Measurements from ENCODE around the gene TSPAN9. TPM values are rescaled to one million over a fixed set of nuclear protein-coding genes. Genes with fewer than 3 reads are reported as not detected.

TSPAN9 gene
- polyA plus RNA-seq, 1 of the 3 experiments (the other 2 are of a cell fraction) = 34.9 TPM

DNA sequence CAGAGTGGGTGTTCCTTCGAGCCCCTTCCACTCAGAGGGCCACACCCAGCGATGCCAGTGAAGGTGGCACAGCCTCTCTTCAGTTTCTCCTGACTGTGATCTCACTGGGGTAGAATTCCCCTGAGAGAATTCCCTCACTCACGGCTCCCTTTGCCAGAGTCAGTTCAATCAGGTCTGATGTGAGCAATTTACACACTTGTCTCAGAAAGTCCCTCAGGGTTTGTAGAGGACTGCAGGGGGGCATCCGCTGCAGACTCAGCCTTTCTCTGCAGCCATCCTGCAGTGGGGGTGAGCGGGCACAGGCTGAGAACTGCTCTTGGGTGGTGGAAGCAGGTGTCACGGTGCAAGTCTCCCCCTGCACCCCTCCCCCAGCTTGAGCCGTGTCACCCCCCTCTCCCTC lies 208.4 kb downstream of the TSPAN9 start:
- peaks cover 0 to 2% of the 10 kb centered on the region in 2 experiments for H3K36me3 ChIP-seq (replicated peaks in 1 of 2; ENCODE audit: control insufficient read depth in 1 of 2, insufficient read depth in 2 of 2, low read length in 1 of 2)
- H3K4me1 ChIP-seq (ENCODE audit: control insufficient read depth in 1 of 2, insufficient read depth in 2 of 2, low read depth in 1 of 2, low read length in 1 of 2) = peaks cover 0 to 29% of the 10 kb centered on the region in 2 experiments; a peak in 1 of 4 replicates
- TF ChIP-seq, protein P1, sequence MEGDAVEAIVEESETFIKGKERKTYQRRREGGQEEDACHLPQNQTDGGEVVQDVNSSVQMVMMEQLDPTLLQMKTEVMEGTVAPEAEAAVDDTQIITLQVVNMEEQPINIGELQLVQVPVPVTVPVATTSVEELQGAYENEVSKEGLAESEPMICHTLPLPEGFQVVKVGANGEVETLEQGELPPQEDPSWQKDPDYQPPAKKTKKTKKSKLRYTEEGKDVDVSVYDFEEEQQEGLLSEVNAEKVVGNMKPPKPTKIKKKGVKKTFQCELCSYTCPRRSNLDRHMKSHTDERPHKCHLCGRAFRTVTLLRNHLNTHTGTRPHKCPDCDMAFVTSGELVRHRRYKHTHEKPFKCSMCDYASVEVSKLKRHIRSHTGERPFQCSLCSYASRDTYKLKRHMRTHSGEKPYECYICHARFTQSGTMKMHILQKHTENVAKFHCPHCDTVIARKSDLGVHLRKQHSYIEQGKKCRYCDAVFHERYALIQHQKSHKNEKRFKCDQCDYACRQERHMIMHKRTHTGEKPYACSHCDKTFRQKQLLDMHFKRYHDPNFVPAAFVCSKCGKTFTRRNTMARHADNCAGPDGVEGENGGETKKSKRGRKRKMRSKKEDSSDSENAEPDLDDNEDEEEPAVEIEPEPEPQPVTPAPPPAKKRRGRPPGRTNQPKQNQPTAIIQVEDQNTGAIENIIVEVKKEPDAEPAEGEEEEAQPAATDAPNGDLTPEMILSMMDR (IDR thresholded peaks at IDR 0.05) = no peak
- no peak for TF ChIP-seq TCF12 (IDR thresholded peaks at IDR 0.05)
- TF ChIP-seq RXRA (IDR thresholded peaks at IDR 0.05; ENCODE audit: borderline replicate concordance, low read depth) = no peak
- no peak for TF ChIP-seq FOXJ3 (CRISPR knock-in tag; IDR thresholded peaks at IDR 0.05)
- TF ChIP-seq NFIC (IDR thresholded peaks at IDR 0.05; ENCODE audit: borderline replicate concordance) = no peak
- TF ChIP-seq, protein P2, sequence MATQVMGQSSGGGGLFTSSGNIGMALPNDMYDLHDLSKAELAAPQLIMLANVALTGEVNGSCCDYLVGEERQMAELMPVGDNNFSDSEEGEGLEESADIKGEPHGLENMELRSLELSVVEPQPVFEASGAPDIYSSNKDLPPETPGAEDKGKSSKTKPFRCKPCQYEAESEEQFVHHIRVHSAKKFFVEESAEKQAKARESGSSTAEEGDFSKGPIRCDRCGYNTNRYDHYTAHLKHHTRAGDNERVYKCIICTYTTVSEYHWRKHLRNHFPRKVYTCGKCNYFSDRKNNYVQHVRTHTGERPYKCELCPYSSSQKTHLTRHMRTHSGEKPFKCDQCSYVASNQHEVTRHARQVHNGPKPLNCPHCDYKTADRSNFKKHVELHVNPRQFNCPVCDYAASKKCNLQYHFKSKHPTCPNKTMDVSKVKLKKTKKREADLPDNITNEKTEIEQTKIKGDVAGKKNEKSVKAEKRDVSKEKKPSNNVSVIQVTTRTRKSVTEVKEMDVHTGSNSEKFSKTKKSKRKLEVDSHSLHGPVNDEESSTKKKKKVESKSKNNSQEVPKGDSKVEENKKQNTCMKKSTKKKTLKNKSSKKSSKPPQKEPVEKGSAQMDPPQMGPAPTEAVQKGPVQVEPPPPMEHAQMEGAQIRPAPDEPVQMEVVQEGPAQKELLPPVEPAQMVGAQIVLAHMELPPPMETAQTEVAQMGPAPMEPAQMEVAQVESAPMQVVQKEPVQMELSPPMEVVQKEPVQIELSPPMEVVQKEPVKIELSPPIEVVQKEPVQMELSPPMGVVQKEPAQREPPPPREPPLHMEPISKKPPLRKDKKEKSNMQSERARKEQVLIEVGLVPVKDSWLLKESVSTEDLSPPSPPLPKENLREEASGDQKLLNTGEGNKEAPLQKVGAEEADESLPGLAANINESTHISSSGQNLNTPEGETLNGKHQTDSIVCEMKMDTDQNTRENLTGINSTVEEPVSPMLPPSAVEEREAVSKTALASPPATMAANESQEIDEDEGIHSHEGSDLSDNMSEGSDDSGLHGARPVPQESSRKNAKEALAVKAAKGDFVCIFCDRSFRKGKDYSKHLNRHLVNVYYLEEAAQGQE (IDR thresholded peaks at IDR 0.05; ENCODE audit: low read depth, low read length) = no peak
- no peak for TF ChIP-seq POLR2AphosphoS5 (IDR thresholded peaks at IDR 0.05; ENCODE audit: low read depth, low read length)
- TF ChIP-seq FOXM1 (IDR thresholded peaks at IDR 0.05; ENCODE audit: low read depth) = no peak
- TF ChIP-seq, protein P3, sequence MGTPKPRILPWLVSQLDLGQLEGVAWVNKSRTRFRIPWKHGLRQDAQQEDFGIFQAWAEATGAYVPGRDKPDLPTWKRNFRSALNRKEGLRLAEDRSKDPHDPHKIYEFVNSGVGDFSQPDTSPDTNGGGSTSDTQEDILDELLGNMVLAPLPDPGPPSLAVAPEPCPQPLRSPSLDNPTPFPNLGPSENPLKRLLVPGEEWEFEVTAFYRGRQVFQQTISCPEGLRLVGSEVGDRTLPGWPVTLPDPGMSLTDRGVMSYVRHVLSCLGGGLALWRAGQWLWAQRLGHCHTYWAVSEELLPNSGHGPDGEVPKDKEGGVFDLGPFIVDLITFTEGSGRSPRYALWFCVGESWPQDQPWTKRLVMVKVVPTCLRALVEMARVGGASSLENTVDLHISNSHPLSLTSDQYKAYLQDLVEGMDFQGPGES (IDR thresholded peaks at IDR 0.05; ENCODE audit: low read depth, low read length) = no peak
- TF ChIP-seq MEF2A (IDR thresholded peaks at IDR 0.05; ENCODE audit: borderline replicate concordance, low read depth) = no peak
- no peak for TF ChIP-seq SIN3A (IDR thresholded peaks at IDR 0.05; ENCODE audit: borderline replicate concordance, low read depth, low read length)
- TF ChIP-seq, protein P4, sequence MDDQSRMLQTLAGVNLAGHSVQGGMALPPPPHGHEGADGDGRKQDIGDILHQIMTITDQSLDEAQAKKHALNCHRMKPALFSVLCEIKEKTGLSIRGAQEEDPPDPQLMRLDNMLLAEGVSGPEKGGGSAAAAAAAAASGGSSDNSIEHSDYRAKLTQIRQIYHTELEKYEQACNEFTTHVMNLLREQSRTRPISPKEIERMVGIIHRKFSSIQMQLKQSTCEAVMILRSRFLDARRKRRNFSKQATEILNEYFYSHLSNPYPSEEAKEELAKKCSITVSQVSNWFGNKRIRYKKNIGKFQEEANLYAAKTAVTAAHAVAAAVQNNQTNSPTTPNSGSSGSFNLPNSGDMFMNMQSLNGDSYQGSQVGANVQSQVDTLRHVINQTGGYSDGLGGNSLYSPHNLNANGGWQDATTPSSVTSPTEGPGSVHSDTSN (IDR thresholded peaks at IDR 0.05) = no peak
- no peak for TF ChIP-seq SMC3 (IDR thresholded peaks at IDR 0.05; ENCODE audit: low read depth, low read length)
- no peak for TF ChIP-seq MXI1 (IDR thresholded peaks at IDR 0.05; ENCODE audit: low read depth, low read length)
- no peak for TF ChIP-seq TEAD4 (IDR thresholded peaks at IDR 0.05; ENCODE audit: borderline replicate concordance, insufficient read depth)
- TF ChIP-seq, protein P5, sequence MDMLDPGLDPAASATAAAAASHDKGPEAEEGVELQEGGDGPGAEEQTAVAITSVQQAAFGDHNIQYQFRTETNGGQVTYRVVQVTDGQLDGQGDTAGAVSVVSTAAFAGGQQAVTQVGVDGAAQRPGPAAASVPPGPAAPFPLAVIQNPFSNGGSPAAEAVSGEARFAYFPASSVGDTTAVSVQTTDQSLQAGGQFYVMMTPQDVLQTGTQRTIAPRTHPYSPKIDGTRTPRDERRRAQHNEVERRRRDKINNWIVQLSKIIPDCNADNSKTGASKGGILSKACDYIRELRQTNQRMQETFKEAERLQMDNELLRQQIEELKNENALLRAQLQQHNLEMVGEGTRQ (IDR thresholded peaks at IDR 0.05; ENCODE audit: borderline replicate concordance, low read depth, low read length) = no peak
- no peak for TF ChIP-seq RAD21 (IDR thresholded peaks at IDR 0.05; ENCODE audit: low read length)
- no peak for TF ChIP-seq NRF1 (IDR thresholded peaks at IDR 0.05; ENCODE audit: low read depth, low read length)
- no peaks in the 10 kb centered on the region for H4K20me1 ChIP-seq (ENCODE audit: insufficient read depth)
- no peak overlapping the region for H3K4me2 ChIP-seq
- H3K27ac ChIP-seq (ENCODE audit: low read depth in 2 of 2, low read length in 1 of 2) = no peak overlapping the region
- 89% methylated on average over 5 of the region's 7 CpGs for WGBS (ENCODE audit: low lambda C conversion rate)
- H3K9me3 ChIP-seq = no peaks in the 10 kb centered on the region
- H3K4me3 ChIP-seq (ENCODE audit: low read depth in 2 of 2, low read length in 1 of 2) = no peak overlapping the region
- H3K9me2 ChIP-seq = no peaks in the 10 kb centered on the region
- no peak overlapping the region for H3K9ac ChIP-seq
- H3K27me3 ChIP-seq (ENCODE audit: insufficient read depth) = no peaks in the 10 kb centered on the region
- no peak overlapping the region for H2AFZ ChIP-seq (ENCODE audit: low read depth)
- H3K79me2 ChIP-seq (ENCODE audit: insufficient read depth) = no peaks in the 10 kb centered on the region
- H3F3A ChIP-seq (replicated peaks; ENCODE audit: insufficient read depth) = no peaks in the 10 kb centered on the region
- CTCF ChIA-PET = interaction anchor here (3.1 to 13.3 kb wide), 3 partner anchors 10 to 15 kb away, joined by 13 to 188 read pairs (median 71); no protein-coding TSS in a partner anchor
- no peak for DNase-seq
- POLR2A ChIA-PET = interaction anchor here (0.5 kb wide), 1 partner anchor 187 kb away, joined by 3 read pairs; no protein-coding TSS in a partner anchor

All from SK-N-SH (cell line).